Lung (tissue), 12 donors: ENCODE measurements around the gene AEN. TPM values are rescaled to one million over a fixed set of nuclear protein-coding genes. Genes with fewer than 3 reads are reported as not detected.

Experiments used
- ATAC-seq: fragments of 200-7000 bp; cut with Tn5 transposase; one replicate; pipeline ENCODE4 v1.9.1; 2020; ENCODE audit warnings: moderate number of reproducible peaks; ENCODE audit not compliant: insufficient read depth, low FRiP score
- DNase-seq, 3 donors: peaks; one replicate each; pipeline ENCODE4 v3.0.0-alpha.2; 2013 to 2017
- H3K27ac ChIP-seq, 2 donors: one replicate each; pipeline ENCODE4 v1.5.1; 2013; ENCODE audit warnings: mild to moderate bottlenecking in 2 of 2, moderate library complexity in 2 of 2, control low read depth in 1 of 2, inconsistent platforms in 1 of 2, low read depth in 1 of 2, low read length in 1 of 2
- H3K27me3 ChIP-seq, 3 donors: one replicate each; pipeline ENCODE4 v1.5.1; 2013; ENCODE audit warnings: low read length in 2 of 3; ENCODE audit not compliant: control insufficient read depth in 3 of 3, insufficient read depth in 3 of 3
- H3K36me3 ChIP-seq, 4 donors: one replicate each; pipeline ENCODE4 v1.5.1; 2013; ENCODE audit warnings: low read length in 4 of 4, mild to moderate bottlenecking in 1 of 4, moderate library complexity in 1 of 4; ENCODE audit not compliant: control insufficient read depth in 4 of 4, insufficient read depth in 4 of 4
- H3K4me1 ChIP-seq, 5 donors: one replicate each; pipeline ENCODE4 v1.5.1; 2013; ENCODE audit warnings: low read length in 5 of 5, mild to moderate bottlenecking in 2 of 5, moderate library complexity in 1 of 5; ENCODE audit not compliant: control insufficient read depth in 5 of 5, insufficient read depth in 5 of 5
- H3K4me3 ChIP-seq: one replicate; pipeline ENCODE4 v1.5.1; 2013; ENCODE audit warnings: mild to moderate bottlenecking, control low read depth, moderate library complexity
- H3K9ac ChIP-seq, 2 donors: one replicate each; pipeline ENCODE4 v1.5.1; 2013; ENCODE audit warnings: low read length in 2 of 2, control low read depth in 1 of 2; ENCODE audit not compliant: insufficient read depth in 1 of 2
- H3K9me3 ChIP-seq, 4 donors: one replicate each; pipeline ENCODE4 v1.5.1; 2013; ENCODE audit warnings: low read length in 3 of 4, mild to moderate bottlenecking in 1 of 4, moderate library complexity in 1 of 4; ENCODE audit not compliant: control insufficient read depth in 4 of 4, insufficient read depth in 3 of 4
- WGBS, 2 donors: extraction: QIAGEN DNeasy Blood & Tissue Kit; methylation state at CpG; one replicate each; pipeline ENCODE4 v1.1.7; 2013; 5-methylcytosine and 5-hydroxymethylcytosine counted together
- polyA plus RNA-seq, 2 donors: library from polyadenylated mRNA; stranded (reverse); fragments of 200-250 nt; gene quantifications; one replicate each; pipeline ENCODE4 v1.2.1, GENCODE V29; 2013
- total RNA-seq, 2 donors: library from RNA; depleted of rRNA in 1 of 2; stranded (reverse); fragments of >200 nt in 1 of 2; gene quantifications; one replicate each; pipeline ENCODE4 v1.2.1, GENCODE V29; 2014 to 2021
- TF ChIP-seq, protein P1 (sequence below): IDR thresholded peaks from 2 replicates; pipeline ENCODE4 v1.5.1; 2012; ENCODE audit warnings: mild to moderate bottlenecking; ENCODE audit errors: control extremely low read depth, extremely low read depth
- donor health status: control.
- donor health status: control.
- donor health status: Bipolar disorder and iron deficiency.
- donor health status: healthy.
- donor health status: DM: yes; HTN: yes; CAD: no.

AEN gene
- total and polyA plus RNA-seq, 4 donors, result 4.2 to 15.4 (median 13.4) TPM

DNA sequence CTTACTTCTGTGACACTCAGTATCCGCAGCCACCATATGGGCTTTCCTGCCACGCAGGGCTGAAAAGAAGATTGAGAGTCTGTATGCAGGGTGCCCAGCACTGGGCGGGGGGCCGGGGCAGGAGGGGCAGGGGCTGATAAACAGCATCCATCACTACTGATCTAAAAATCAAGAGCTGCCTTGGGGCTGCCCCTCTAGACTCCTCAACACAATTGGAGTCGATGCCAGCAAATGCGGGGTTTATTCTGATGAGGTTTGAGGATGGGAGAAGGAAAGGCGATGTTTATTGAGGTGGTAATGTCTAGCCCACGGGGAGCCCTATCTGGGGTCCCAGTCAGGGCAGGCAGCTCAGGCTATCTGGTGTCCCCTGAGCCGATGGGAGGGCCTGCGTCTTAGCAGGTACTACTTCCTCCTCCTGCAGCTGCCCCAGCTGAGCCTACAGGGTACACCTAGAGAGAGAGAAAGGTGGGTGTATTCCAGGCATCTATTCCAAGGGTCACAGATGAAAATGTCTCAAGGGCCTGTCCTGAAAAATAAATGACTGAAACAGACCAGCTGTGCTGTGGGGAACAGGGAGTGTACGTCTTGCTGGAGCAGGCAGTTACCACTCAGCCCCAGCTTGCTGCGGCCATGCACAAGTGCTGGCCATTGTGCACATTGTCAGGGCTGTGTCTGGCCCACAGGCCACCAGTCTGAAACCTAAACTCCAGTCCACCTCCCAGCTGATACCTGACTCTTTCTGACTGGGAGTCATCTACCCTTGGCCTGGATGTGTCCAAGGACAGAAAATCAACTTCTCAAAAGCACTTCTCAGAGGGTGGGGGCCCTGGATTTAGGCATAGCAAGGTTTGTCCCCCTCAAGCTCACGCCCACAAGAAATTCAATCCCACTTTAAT is 37.2 kb downstream of the AEN start:
- 81 to 85% methylated on average over 13 of the region's 13 CpGs for WGBS, 2 donors
- TF ChIP-seq, protein P1, sequence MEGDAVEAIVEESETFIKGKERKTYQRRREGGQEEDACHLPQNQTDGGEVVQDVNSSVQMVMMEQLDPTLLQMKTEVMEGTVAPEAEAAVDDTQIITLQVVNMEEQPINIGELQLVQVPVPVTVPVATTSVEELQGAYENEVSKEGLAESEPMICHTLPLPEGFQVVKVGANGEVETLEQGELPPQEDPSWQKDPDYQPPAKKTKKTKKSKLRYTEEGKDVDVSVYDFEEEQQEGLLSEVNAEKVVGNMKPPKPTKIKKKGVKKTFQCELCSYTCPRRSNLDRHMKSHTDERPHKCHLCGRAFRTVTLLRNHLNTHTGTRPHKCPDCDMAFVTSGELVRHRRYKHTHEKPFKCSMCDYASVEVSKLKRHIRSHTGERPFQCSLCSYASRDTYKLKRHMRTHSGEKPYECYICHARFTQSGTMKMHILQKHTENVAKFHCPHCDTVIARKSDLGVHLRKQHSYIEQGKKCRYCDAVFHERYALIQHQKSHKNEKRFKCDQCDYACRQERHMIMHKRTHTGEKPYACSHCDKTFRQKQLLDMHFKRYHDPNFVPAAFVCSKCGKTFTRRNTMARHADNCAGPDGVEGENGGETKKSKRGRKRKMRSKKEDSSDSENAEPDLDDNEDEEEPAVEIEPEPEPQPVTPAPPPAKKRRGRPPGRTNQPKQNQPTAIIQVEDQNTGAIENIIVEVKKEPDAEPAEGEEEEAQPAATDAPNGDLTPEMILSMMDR, result no peak
- no peak overlapping the region for H3K27ac ChIP-seq
- peaks cover 0 to 2% (median 0%) of the 10 kb centered on the region in 4 donors for H3K9me3 ChIP-seq
- DNase-seq, result no peak
- no peak for ATAC-seq
- H3K4me1 ChIP-seq, result peaks cover 0 to 5% (median 0%) of the 10 kb centered on the region in 5 donors
- no peak overlapping the region for H3K9ac ChIP-seq
- H3K4me3 ChIP-seq, result no peak overlapping the region
- peaks cover 0 to 11% (median 0%) of the 10 kb centered on the region in 4 donors for H3K36me3 ChIP-seq
- H3K27me3 ChIP-seq, result no peaks in the 10 kb centered on the region

DNA sequence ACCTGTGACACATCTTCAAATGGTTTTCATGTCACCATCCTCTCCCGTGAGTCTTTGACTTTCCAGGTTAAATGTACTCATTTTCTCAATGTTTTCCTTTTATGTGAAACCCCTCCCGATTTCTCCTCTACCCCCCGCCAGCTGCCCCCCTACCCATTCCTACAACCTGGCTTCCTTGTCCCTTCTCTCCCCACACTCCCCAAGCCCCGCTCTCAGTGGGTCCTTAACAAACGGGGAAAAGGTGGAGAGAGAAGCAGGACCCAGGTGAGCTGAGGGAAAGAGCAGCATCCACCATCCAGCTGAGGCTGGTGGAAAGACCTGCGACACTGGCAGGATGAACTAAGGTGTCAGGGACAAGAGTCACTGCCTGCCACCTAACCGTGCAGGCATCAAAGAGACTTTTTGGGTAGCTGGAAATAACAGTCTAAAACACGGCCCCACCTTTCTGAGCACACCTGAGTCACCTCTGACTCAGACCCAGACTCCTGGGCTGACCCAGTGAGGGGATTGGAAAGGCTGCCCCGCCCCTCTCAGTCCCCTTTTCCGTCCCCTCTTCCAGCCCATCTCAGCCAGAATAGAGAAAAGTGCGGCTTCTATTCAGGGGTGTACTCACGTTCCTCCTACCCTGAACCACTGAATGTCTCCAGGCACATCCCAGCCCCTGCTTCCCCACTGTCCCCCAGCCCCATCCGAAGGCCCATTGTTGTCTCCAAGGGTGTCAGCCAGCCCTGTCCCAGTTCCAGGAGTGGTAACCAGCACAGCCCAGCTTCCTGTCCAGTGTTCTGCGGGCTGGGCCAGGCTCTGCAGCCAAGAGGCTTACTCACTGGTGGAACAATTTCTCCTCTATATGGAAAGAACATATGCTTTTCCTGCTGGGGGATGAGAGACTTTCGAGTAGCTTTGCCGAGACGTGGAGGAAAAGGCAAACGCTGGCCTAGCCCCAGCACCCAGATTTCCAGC is 38.1 kb downstream of the AEN start:
- TF ChIP-seq, protein P1, result no peak
- no peak for DNase-seq
- Histone ChIP-seq H3K4me3 (no peak overlapping the region), H3K27ac (peak overlapping the region in 1 of 2 donors; percentile 43), H3K9ac (no peak overlapping the region), H3K36me3 (peaks cover 0 to 7% (median 0%) of the 10 kb centered on the region in 4 donors), H3K27me3 (no peaks in the 10 kb centered on the region), H3K9me3 (peaks cover 0 to 2% (median 0%) of the 10 kb centered on the region in 4 donors), H3K4me1 (peaks cover 0 to 5% (median 0%) of the 10 kb centered on the region in 5 donors)
- WGBS, 2 donors, result 70 to 86% methylated on average over 18 of the region's 18 CpGs
- no peak for ATAC-seq

DNA sequence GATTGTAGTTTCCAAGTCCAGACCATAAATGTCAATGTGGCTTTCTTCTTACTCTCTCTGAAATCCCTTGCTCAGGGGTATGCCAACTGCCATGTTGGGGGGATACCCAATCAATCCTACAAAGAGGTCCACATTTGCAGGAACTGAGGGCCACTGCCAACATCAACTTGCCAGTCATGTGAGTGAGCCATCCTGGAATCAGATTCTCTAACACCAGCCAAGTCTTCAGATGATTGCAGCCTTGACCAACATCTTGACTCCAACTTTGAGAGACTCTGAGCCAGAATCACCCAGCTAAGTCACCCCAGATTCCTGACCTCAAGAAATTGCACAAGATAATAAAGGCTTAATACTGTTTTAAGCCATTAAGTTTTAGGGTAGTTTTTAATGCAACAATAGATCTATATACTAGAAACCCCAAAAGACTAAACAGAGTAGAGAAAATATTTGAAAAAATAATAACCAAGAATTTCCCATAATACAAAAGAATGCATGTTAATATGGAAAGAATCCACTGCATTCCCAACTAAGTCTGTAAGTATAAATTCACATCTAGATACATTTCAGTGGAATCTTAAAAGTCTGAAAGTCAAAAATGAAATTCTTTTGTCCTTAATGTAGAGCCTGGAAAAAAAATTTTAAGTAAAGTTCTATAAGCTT is 40.0 kb downstream of the AEN start:
- peaks cover 0 to 5% (median 0%) of the 10 kb centered on the region in 5 donors for H3K4me1 ChIP-seq
- TF ChIP-seq, protein P1, result no peak
- no peak overlapping the region for H3K27ac ChIP-seq
- no peak overlapping the region for H3K9ac ChIP-seq
- ATAC-seq (no peak), DNase-seq (no peak)
- peaks cover 0 to 2% (median 0%) of the 10 kb centered on the region in 4 donors for H3K9me3 ChIP-seq
- H3K4me3 ChIP-seq, result no peak overlapping the region
- no peaks in the 10 kb centered on the region for H3K27me3 ChIP-seq
- H3K36me3 ChIP-seq, result no peaks in the 10 kb centered on the region
